LNCAP (cell line): ENCODE results near the gene PYROXD2.

Source experiments
- CTCF ChIP-seq: fragments of 450-650 bp; IDR thresholded peaks from 2 replicates; pipeline ENCODE4 v1.5.1; 2017; ENCODE audit warnings: mild to moderate bottlenecking

PYROXD2 gene

GRCh38 chr10:98445200-98445812 is 30.3 kb upstream of the PYROXD2 start:
- TF ChIP-seq CTCF: no peak

- TF ChIP-seq CTCF: no peak
These were observed 29.5 kb upstream of the PYROXD2 start for GRCh38 chr10:98444314-98445006.

- no peak for TF ChIP-seq CTCF
These were observed 23.7 kb upstream of the PYROXD2 start for GRCh38 chr10:98438715-98439114.

- TF ChIP-seq CTCF: no peak
These were observed 21.7 kb upstream of the PYROXD2 start for GRCh38 chr10:98436704-98437103.

- no peak for TF ChIP-seq CTCF
These were observed 20.2 kb upstream of the PYROXD2 start for GRCh38 chr10:98435178-98435577.

GRCh38 chr10:98433881-98434732 is 19.1 kb upstream of the PYROXD2 start:
- no peak for TF ChIP-seq CTCF

- TF ChIP-seq CTCF: no peak
These were observed 18.4 kb upstream of the PYROXD2 start for GRCh38 chr10:98433371-98433770.
